Measurements from ENCODE around the gene NECTIN1. TPM values are rescaled to one million over a fixed set of nuclear protein-coding genes. Genes with fewer than 3 reads are reported as not detected.

The NECTIN1 gene
- total and polyA plus RNA-seq, 2 donors (not counting 3 experiments of a cell fraction or from before 2014, with no cell fraction given), result 10.8 to 23.6 TPM

GRCh38 chr11:119754199-119754598 lies 25.2 kb upstream of the NECTIN1 start:
- Histone ChIP-seq H3K27me3 (ENCODE audit: control insufficient read depth in 2 of 2, insufficient read depth in 2 of 2, low read length in 2 of 2) (peaks cover 0 to 15% of the 10 kb centered on the region in 2 experiments), H4K20me1 (replicated peaks; ENCODE audit: control insufficient read depth, extremely low read depth, insufficient read depth, low read length) (no peaks in the 10 kb centered on the region), H3K9me3 (replicated peaks; ENCODE audit: control insufficient read depth, insufficient read depth, low read length) (no peaks in the 10 kb centered on the region), H3K27ac (ENCODE audit: insufficient read depth, low read depth, low read length) (no peak overlapping the region), H3K4me3 (replicated peaks in 1 of 3; ENCODE audit: insufficient read depth in 1 of 3, low read depth in 1 of 3, low read length in 3 of 3) (no peak overlapping the region), H3K4me2 (ENCODE audit: insufficient read depth, low read length) (no peak overlapping the region), H3K36me3 (ENCODE audit: control insufficient read depth in 2 of 2, extremely low read depth in 1 of 2, insufficient read depth in 2 of 2, low read length in 2 of 2) (no peaks in the 10 kb centered on the region), H2AFZ (ENCODE audit: low read depth, low read length) (no peak overlapping the region), H3K4me1 (ENCODE audit: control insufficient read depth, extremely low read depth, insufficient read depth, low read length) (no peaks in the 10 kb centered on the region), H3K9ac (replicated peaks; ENCODE audit: extremely low read depth, insufficient read depth, low read length) (no peak overlapping the region), H3K9me1 (replicated peaks; ENCODE audit: control insufficient read depth, extremely low read depth, insufficient read depth, low read length) (no peaks in the 10 kb centered on the region), H3K79me2 (ENCODE audit: control insufficient read depth, insufficient read depth, low read length) (no peaks in the 10 kb centered on the region)
- FAIRE-seq (no peak), DNase-seq (ENCODE audit: low read depth, low spot score) (no peak)
- no TSS peak for BruUV-seq (replicated peaks)
- ChIA-PET POLR2A (no interaction called here), CTCF (no interaction called here)
- dilution Hi-C loops (cut with MboI; ENCODE audit: extremely low pct_ligation_motif_present, low sequenced_read_pairs), result no loop called here
- intact Hi-C loops (cut with micrococcal nuclease), result no loop called here
- TF ChIP-seq POLR2AphosphoS5 (IDR thresholded peaks at IDR 0.05; ENCODE audit: insufficient read depth, low read depth, low read length) (no peak), MYC (IDR thresholded peaks at IDR 0.05; ENCODE audit: low read depth, low read length) (no peak), EZH2 (IDR thresholded peaks at IDR 0.05; ENCODE audit: borderline replicate concordance, low read depth, low read length, severe bottlenecking) (no peak), GATA2 (IDR thresholded peaks at IDR 0.05; ENCODE audit: insufficient read depth, insufficient read length, low read depth, low read length) (no peak), POLR2A (IDR thresholded peaks at IDR 0.05; ENCODE audit: low read depth, low read length) (no peak), FOS (IDR thresholded peaks at IDR 0.05; ENCODE audit: borderline replicate concordance, insufficient read depth, low read length) (no peak), CTCF (IDR thresholded peaks at IDR 0.05; ENCODE audit: extremely low read depth in 1 of 2, insufficient read depth in 1 of 2, low read depth in 1 of 2, low read length in 2 of 2) (no peak)
- TF ChIP-seq, protein P1, sequence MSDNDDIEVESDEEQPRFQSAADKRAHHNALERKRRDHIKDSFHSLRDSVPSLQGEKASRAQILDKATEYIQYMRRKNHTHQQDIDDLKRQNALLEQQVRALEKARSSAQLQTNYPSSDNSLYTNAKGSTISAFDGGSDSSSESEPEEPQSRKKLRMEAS (IDR thresholded peaks at IDR 0.05; ENCODE audit: insufficient read depth, insufficient read length), result no peak

All from endothelial cell of umbilical vein (primary cell).